Mammary epithelial cell (primary cell): ENCODE results near the gene SEMA4D.

ENCODE experiments used
- CTCF ChIP-seq, 2 donors: IDR thresholded peaks in 1 of 2; conservative IDR thresholded peaks in 1 of 2; 2 replicates each; pipeline ENCODE4 v1.5.1; 2011 to 2012; ENCODE audit warnings: inconsistent platforms in 2 of 2, low read length in 2 of 2, mild to moderate bottlenecking in 2 of 2, control low read depth in 1 of 2, low read depth in 1 of 2; ENCODE audit not compliant: insufficient read depth in 1 of 2; ENCODE audit errors: extremely low read depth in 1 of 2
- EZH2 ChIP-seq: IDR thresholded peaks from 2 replicates; pipeline ENCODE4 v1.6.1; 2012; ENCODE audit warnings: low read length, inconsistent platforms, borderline replicate concordance

GRCh38 chr9:89425921-89426383 is 72.0 kb downstream of the SEMA4D start:
- TF ChIP-seq CTCF (conservative IDR thresholded peaks at IDR 0.05 in 1 of 2, IDR thresholded peaks at IDR 0.05 in 1 of 2; ENCODE audit: extremely low read depth in 1 of 2, insufficient read depth in 1 of 2, low read depth in 1 of 2, low read length in 2 of 2): no peak
- no peak for TF ChIP-seq EZH2
